Measurements from ENCODE around the gene TMOD3. TPM values are rescaled to one million over a fixed set of nuclear protein-coding genes. Genes with fewer than 3 reads are reported as not detected.

Gene TMOD3
- polyA plus RNA-seq, 2 of the 4 experiments (the other 2 are of a cell fraction), result 57.5 to 111 TPM

- H3K27ac ChIP-seq, result no peak overlapping the region
- H3K4me2 ChIP-seq, result no peak overlapping the region
- WGBS (ENCODE audit: missing lambda C conversion rate), result 94% methylated on average over 3 of the region's 3 CpGs
- H3K9me3 ChIP-seq, result no peaks in the 10 kb centered on the region
- DNase-seq (ENCODE audit: low read depth in 1 of 2, low spot score in 1 of 2), result no peak
- peaks cover 5% of the 10 kb centered on the region; the same call in 2 of the 3 replicates for H3K4me1 ChIP-seq
- no peak for FAIRE-seq
- TF ChIP-seq, protein P1, sequence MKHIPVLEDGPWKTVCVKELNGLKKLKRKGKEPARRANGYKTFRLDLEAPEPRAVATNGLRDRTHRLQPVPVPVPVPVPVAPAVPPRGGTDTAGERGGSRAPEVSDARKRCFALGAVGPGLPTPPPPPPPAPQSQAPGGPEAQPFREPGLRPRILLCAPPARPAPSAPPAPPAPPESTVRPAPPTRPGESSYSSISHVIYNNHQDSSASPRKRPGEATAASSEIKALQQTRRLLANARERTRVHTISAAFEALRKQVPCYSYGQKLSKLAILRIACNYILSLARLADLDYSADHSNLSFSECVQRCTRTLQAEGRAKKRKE (CRISPR knock-in tag; IDR thresholded peaks at IDR 0.05; ENCODE audit: low read depth), result no peak
- no peak overlapping the region for H3K4me3 ChIP-seq
- ATAC-seq, result no peak
- CTCF ChIA-PET, result interaction anchor here (0.6 to 4.0 kb wide), 3 partner anchors 13 to 281 kb away, joined by 4 to 15 read pairs (median 7); no protein-coding TSS in a partner anchor
- POLR2A ChIA-PET, result no interaction called here
Measured at GRCh38 chr15:51931016-51931415, 101.6 kb downstream of the TMOD3 start.

GRCh38 chr15:51931638-51932037 lies 102.2 kb downstream of the TMOD3 start:
- no peaks in the 10 kb centered on the region for H3K9me3 ChIP-seq
- peak in 1 of 2 experiments; percentile 18; a peak in 3 of 6 replicates for ATAC-seq
- H3K4me1 ChIP-seq, result peaks cover 5% of the 10 kb centered on the region; the same call in 2 of the 3 replicates
- no peak for DNase-seq (ENCODE audit: low read depth in 1 of 2, low spot score in 1 of 2)
- no peak for FAIRE-seq
- TF ChIP-seq, protein P2, sequence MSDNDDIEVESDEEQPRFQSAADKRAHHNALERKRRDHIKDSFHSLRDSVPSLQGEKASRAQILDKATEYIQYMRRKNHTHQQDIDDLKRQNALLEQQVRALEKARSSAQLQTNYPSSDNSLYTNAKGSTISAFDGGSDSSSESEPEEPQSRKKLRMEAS (IDR thresholded peaks at IDR 0.05), result no peak
- TF ChIP-seq CHD4 (IDR thresholded peaks at IDR 0.05; ENCODE audit: borderline replicate concordance) (no peak), KDM5A (IDR thresholded peaks at IDR 0.05) (no peak), JUN (IDR thresholded peaks at IDR 0.05) (no peak), BHLHE40 (IDR thresholded peaks at IDR 0.05; ENCODE audit: low read depth, low read length) (no peak), POLR2A (IDR thresholded peaks at IDR 0.05; ENCODE audit: low read length) (no peak), TP53 (CRISPR knock-in tag; IDR thresholded peaks at IDR 0.05) (no peak), MAZ (IDR thresholded peaks at IDR 0.05; ENCODE audit: borderline replicate concordance, low read depth, low read length) (no peak), ZFP36 (IDR thresholded peaks at IDR 0.05; ENCODE audit: borderline replicate concordance, partially characterized antibody) (no peak), EP300 (IDR thresholded peaks at IDR 0.05) (no peak), SREBF2 (IDR thresholded peaks at IDR 0.05) (no peak), GATA3 (IDR thresholded peaks at IDR 0.05; ENCODE audit: borderline replicate concordance) (no peak), NFE2L2 (conservative IDR thresholded peaks at IDR 0.05; ENCODE audit: low read length) (no peak), RAD21 (conservative IDR thresholded peaks at IDR 0.05 in 1 of 2, IDR thresholded peaks at IDR 0.05 in 1 of 2) (no peak), ESRRA (IDR thresholded peaks at IDR 0.05; ENCODE audit: borderline replicate concordance, low read length) (no peak), SMC3 (IDR thresholded peaks at IDR 0.05) (no peak), KDM1A (IDR thresholded peaks at IDR 0.05; ENCODE audit: low read depth) (no peak)
- TF ChIP-seq, protein P1 (CRISPR knock-in tag; IDR thresholded peaks at IDR 0.05; ENCODE audit: low read depth), result no peak
- TF ChIP-seq, protein P3, sequence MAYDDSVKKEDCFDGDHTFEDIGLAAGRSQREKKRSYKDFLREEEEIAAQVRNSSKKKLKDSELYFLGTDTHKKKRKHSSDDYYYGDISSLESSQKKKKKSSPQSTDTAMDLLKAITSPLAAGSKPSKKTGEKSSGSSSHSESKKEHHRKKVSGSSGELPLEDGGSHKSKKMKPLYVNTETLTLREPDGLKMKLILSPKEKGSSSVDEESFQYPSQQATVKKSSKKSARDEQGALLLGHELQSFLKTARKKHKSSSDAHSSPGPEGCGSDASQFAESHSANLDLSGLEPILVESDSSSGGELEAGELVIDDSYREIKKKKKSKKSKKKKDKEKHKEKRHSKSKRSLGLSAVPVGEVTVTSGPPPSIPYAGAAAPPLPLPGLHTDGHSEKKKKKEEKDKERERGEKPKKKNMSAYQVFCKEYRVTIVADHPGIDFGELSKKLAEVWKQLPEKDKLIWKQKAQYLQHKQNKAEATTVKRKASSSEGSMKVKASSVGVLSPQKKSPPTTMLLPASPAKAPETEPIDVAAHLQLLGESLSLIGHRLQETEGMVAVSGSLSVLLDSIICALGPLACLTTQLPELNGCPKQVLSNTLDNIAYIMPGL (CRISPR knock-in tag; IDR thresholded peaks at IDR 0.05; ENCODE audit: borderline replicate concordance), result no peak
- TF ChIP-seq, protein P4, sequence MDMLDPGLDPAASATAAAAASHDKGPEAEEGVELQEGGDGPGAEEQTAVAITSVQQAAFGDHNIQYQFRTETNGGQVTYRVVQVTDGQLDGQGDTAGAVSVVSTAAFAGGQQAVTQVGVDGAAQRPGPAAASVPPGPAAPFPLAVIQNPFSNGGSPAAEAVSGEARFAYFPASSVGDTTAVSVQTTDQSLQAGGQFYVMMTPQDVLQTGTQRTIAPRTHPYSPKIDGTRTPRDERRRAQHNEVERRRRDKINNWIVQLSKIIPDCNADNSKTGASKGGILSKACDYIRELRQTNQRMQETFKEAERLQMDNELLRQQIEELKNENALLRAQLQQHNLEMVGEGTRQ (IDR thresholded peaks at IDR 0.05), result no peak
- ChIA-PET CTCF (interaction anchor here (0.6 to 4.0 kb wide), 4 partner anchors 10 to 282 kb away, joined by 3 to 15 read pairs (median 6); no protein-coding TSS in a partner anchor), POLR2A (no interaction called here)
- WGBS (ENCODE audit: missing lambda C conversion rate), result 90% methylated on average over 4 of the region's 4 CpGs
- no peak overlapping the region for H3K4me3 ChIP-seq
- H3K27ac ChIP-seq, result no peak overlapping the region
- H3K4me2 ChIP-seq, result no peak overlapping the region
